ENCODE measurements around the gene FADS1.

DNA sequence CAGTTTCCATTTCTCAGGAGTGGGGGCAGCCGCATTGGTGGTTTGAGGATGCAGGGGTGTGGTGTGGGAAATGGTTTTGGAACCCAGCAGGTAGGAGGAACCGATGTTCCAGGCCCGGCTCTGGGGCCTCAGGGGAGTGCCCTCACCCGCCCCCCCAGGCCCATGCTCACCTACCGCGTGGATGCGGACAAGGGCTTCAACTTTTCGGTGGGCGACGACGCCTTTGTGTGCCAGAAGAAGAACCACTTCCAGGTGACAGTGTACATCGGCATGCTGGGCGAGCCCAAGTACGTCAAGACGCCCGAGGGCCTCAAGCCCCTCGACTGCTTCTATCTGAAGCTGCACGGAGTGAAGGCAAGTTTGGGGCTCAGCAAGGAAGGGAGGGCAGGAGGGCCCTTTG is 43.0 kb downstream of the FADS1 start:
- TF ChIP-seq, protein P1, sequence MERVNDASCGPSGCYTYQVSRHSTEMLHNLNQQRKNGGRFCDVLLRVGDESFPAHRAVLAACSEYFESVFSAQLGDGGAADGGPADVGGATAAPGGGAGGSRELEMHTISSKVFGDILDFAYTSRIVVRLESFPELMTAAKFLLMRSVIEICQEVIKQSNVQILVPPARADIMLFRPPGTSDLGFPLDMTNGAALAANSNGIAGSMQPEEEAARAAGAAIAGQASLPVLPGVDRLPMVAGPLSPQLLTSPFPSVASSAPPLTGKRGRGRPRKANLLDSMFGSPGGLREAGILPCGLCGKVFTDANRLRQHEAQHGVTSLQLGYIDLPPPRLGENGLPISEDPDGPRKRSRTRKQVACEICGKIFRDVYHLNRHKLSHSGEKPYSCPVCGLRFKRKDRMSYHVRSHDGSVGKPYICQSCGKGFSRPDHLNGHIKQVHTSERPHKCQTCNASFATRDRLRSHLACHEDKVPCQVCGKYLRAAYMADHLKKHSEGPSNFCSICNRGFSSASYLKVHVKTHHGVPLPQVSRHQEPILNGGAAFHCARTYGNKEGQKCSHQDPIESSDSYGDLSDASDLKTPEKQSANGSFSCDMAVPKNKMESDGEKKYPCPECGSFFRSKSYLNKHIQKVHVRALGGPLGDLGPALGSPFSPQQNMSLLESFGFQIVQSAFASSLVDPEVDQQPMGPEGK (CRISPR knock-in tag; IDR thresholded peaks at IDR 0.05; ENCODE audit: borderline replicate concordance), result no peak
- TF ChIP-seq ZNF70 (CRISPR knock-in tag; IDR thresholded peaks at IDR 0.05) (no peak), ARNTL (CRISPR knock-in tag; IDR thresholded peaks at IDR 0.05; ENCODE audit: borderline replicate concordance, low read depth) (no peak), ZNF565 (CRISPR knock-in tag; conservative IDR thresholded peaks at IDR 0.05; ENCODE audit: low read depth) (no peak), BACH2 (CRISPR knock-in tag; IDR thresholded peaks at IDR 0.05; ENCODE audit: borderline replicate concordance) (no peak)
- TF ChIP-seq, protein P2, sequence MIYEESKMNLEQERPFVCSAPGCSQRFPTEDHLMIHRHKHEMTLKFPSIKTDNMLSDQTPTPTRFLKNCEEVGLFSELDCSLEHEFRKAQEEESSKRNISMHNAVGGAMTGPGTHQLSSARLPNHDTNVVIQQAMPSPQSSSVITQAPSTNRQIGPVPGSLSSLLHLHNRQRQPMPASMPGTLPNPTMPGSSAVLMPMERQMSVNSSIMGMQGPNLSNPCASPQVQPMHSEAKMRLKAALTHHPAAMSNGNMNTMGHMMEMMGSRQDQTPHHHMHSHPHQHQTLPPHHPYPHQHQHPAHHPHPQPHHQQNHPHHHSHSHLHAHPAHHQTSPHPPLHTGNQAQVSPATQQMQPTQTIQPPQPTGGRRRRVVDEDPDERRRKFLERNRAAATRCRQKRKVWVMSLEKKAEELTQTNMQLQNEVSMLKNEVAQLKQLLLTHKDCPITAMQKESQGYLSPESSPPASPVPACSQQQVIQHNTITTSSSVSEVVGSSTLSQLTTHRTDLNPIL (CRISPR knock-in tag; IDR thresholded peaks at IDR 0.05; ENCODE audit: low read depth), result no peak

Measured in SK-N-SH treated with all-trans-retinoic acid at 6 μM for 48 hours (cell line).